HG03520 (cell line): ENCODE results near the gene C1QTNF9.
"Not testable (repeated sequence)": the region's sequence is repeated elsewhere in the genome, so short reads cannot be mapped to it uniquely, and the experiment has no call there.

Experiments
- ATAC-seq: cut with Tn5 transposase; IDR thresholded peaks from one replicate; pipeline ENCODE4 v1.9.1; 2021; ENCODE audit warnings: mild to moderate bottlenecking, moderate library complexity; ENCODE audit not compliant: unreplicated experiment

The C1QTNF9 gene

GRCh38 chr13:24281188-24282008 lies 28.0 kb upstream of the C1QTNF9 start:
- no peak for ATAC-seq

- ATAC-seq: no peak
Measured at GRCh38 chr13:24282256-24282655, 27.1 kb upstream of the C1QTNF9 start.

GRCh38 chr13:24284889-24285565 lies 24.4 kb upstream of the C1QTNF9 start:
- ATAC-seq: no peak

- no peak for ATAC-seq
Measured at GRCh38 chr13:24286624-24287023, 22.8 kb upstream of the C1QTNF9 start.

- no peak for ATAC-seq
Measured at GRCh38 chr13:24287748-24288287, 21.6 kb upstream of the C1QTNF9 start.

GRCh38 chr13:24288870-24289269 lies 20.5 kb upstream of the C1QTNF9 start:
- ATAC-seq: no peak

GRCh38 chr13:24290280-24290932 lies 19.0 kb upstream of the C1QTNF9 start:
- ATAC-seq: no peak

- no peak for ATAC-seq
Measured at GRCh38 chr13:24292481-24292880, 16.9 kb upstream of the C1QTNF9 start.

- ATAC-seq: no peak
Measured at GRCh38 chr13:24293746-24294145, 15.6 kb upstream of the C1QTNF9 start.

GRCh38 chr13:24299488-24300114 lies 9.8 kb upstream of the C1QTNF9 start:
- no peak for ATAC-seq

GRCh38 chr13:24301434-24301833 lies 7.9 kb upstream of the C1QTNF9 start:
- ATAC-seq: no peak

- ATAC-seq: no peak
Measured at GRCh38 chr13:24301911-24302310, 7.5 kb upstream of the C1QTNF9 start.

GRCh38 chr13:24304620-24305019 lies 4.8 kb upstream of the C1QTNF9 start:
- no peak for ATAC-seq

GRCh38 chr13:24306632-24307031 lies 2.7 kb upstream of the C1QTNF9 start:
- ATAC-seq: no peak

- no peak for ATAC-seq
Measured at GRCh38 chr13:24307211-24308067, 1.9 kb upstream of the C1QTNF9 start.

- no peak for ATAC-seq
Measured at GRCh38 chr13:24308068-24308445, 1.3 kb upstream of the C1QTNF9 start.

GRCh38 chr13:24308488-24309020 lies 826 bp upstream of the C1QTNF9 start:
- ATAC-seq: no peak

- ATAC-seq: no peak
Measured at GRCh38 chr13:24313439-24313838, 4.1 kb downstream of the C1QTNF9 start.

GRCh38 chr13:24317835-24318234 lies 8.5 kb downstream of the C1QTNF9 start:
- not testable (repeated sequence) for ATAC-seq

GRCh38 chr13:24318878-24319277 lies 9.5 kb downstream of the C1QTNF9 start:
- ATAC-seq: not testable (repeated sequence)
